HepG2 (cell line): ENCODE data around the gene BCAS1. TPM values are rescaled to one million over a fixed set of nuclear protein-coding genes. Genes with fewer than 3 reads are reported as not detected.

Experiments
- CBX1 ChIP-seq: IDR thresholded peaks from one replicate; pipeline ENCODE4 v1.6.1; 2016; ENCODE audit warnings: antibody characterized with exemption, low read depth
- CBX2 ChIP-seq, 2 experiments: fragments of 200-600 bp in 1 of 2; sonication (generic); formaldehyde crosslinking in 1 of 2; IDR thresholded peaks; 2 replicates each; pipeline versions ENCODE4 v1.7.0 to v1.8.1; 2018 to 2022; ENCODE audit warnings: low read depth in 2 of 2, low read length in 1 of 2, mild to moderate bottlenecking in 1 of 2, missing genetic modification reagents in 1 of 2
- CENPX ChIP-seq: sonication (generic); formaldehyde crosslinking; IDR thresholded peaks from 2 replicates; pipeline ENCODE4 v1.9.0; 2021; ENCODE audit warnings: mild to moderate bottlenecking, missing genetic modification reagents, moderate library complexity
- EP300 ChIP-seq, 3 experiments: sonication (generic) in 1 of 3; formaldehyde crosslinking in 1 of 3; IDR thresholded peaks; 2 replicates each; pipeline versions ENCODE4 v1.5.1 to v1.6.1; 2011 to 2020; ENCODE audit warnings: low read depth in 2 of 3, low read length in 2 of 3, borderline replicate concordance in 1 of 3, improper control_type of control experiment in 1 of 3, mild to moderate bottlenecking in 1 of 3, missing genetic modification reagents in 1 of 3, moderate library complexity in 1 of 3
- FOXK2 ChIP-seq: fragments of 450-650 bp; IDR thresholded peaks from 2 replicates; pipeline ENCODE4 v1.6.1; 2016
- HNF4G ChIP-seq, 2 experiments: sonication (generic) in 1 of 2; formaldehyde crosslinking in 1 of 2; IDR thresholded peaks; 2 replicates each; pipeline versions ENCODE4 v1.4.0 to v1.6.1; 2011 to 2020; ENCODE audit warnings: borderline replicate concordance in 2 of 2, low read depth in 2 of 2, mild to moderate bottlenecking in 2 of 2, low read length in 1 of 2, missing genetic modification reagents in 1 of 2, moderate library complexity in 1 of 2
- MAF1 ChIP-seq: sonication (generic); formaldehyde crosslinking; IDR thresholded peaks from 2 replicates; pipeline ENCODE4 v1.5.0; 2020; ENCODE audit warnings: missing genetic modification reagents, borderline replicate concordance
- POLR2AphosphoS5 ChIP-seq: IDR thresholded peaks from 2 replicates; pipeline ENCODE4 v1.6.1; 2012; ENCODE audit warnings: low read depth, low read length
- SOX6 ChIP-seq, 2 experiments: fragments of 450-650 bp in 1 of 2; sonication (generic) in 1 of 2; formaldehyde crosslinking in 1 of 2; IDR thresholded peaks; 2 replicates each; pipeline versions ENCODE4 v1.4.0 to v1.6.1; 2017 to 2020; ENCODE audit warnings: antibody characterized with exemption in 1 of 2, mild to moderate bottlenecking in 1 of 2, missing genetic modification reagents in 1 of 2
- SP4 ChIP-seq: sonication (generic); formaldehyde crosslinking; IDR thresholded peaks from 2 replicates; pipeline ENCODE4 v1.8.1; 2023; ENCODE audit warnings: mild to moderate bottlenecking, missing genetic modification reagents
- ZFP90 ChIP-seq: sonication (generic); formaldehyde crosslinking; IDR thresholded peaks from 2 replicates; pipeline ENCODE4 v1.8.0; 2022; ENCODE audit warnings: missing genetic modification reagents, mild to moderate bottlenecking, inconsistent platforms, borderline replicate concordance
- ZNF138 ChIP-seq: sonication (generic); formaldehyde crosslinking; IDR thresholded peaks from 2 replicates; pipeline ENCODE4 v1.5.0; 2020; ENCODE audit warnings: mild to moderate bottlenecking, low read depth, missing genetic modification reagents
- ZNF296 ChIP-seq: sonication (generic); formaldehyde crosslinking; conservative IDR thresholded peaks from 2 replicates; pipeline ENCODE4 v1.5.0; 2020; ENCODE audit warnings: mild to moderate bottlenecking, missing genetic modification reagents
- ZNF333 ChIP-seq: sonication (generic); formaldehyde crosslinking; IDR thresholded peaks from 2 replicates; pipeline ENCODE4 v1.4.0; 2020; ENCODE audit warnings: mild to moderate bottlenecking, missing genetic modification reagents, borderline replicate concordance
- ZNF430 ChIP-seq: sonication (generic); formaldehyde crosslinking; IDR thresholded peaks from 2 replicates; pipeline ENCODE4 v1.9.0; 2021; ENCODE audit warnings: mild to moderate bottlenecking, missing genetic modification reagents
- ZNF629 ChIP-seq: sonication (generic); formaldehyde crosslinking; conservative IDR thresholded peaks from 2 replicates; pipeline ENCODE4 v1.5.0; 2020; ENCODE audit warnings: missing genetic modification reagents
- ZNF761 ChIP-seq: sonication (generic); formaldehyde crosslinking; conservative IDR thresholded peaks from 2 replicates; pipeline ENCODE4 v1.4.0; 2020; ENCODE audit warnings: mild to moderate bottlenecking, missing genetic modification reagents
- ZNF883 ChIP-seq: sonication (generic); formaldehyde crosslinking; IDR thresholded peaks from 2 replicates; pipeline ENCODE4 v1.5.1; 2020; ENCODE audit warnings: mild to moderate bottlenecking, missing genetic modification reagents; ENCODE audit errors: not compliant biosample characterization
- polyA plus RNA-seq, 8 experiments: library from polyadenylated mRNA; depleted of rRNA in 3 of 8; stranded (reverse) in 7 of 8; unstranded in 1 of 8; fragments of >200 nt; fragmentation: Illumina TruSeq in 4 of 8; extraction: Trizol in 4 of 8; gene quantifications; 2 replicates each; pipeline versions ENCODE4 v1.2.1 to v1.2.3, GENCODE V29; 2011 to 2016; ENCODE audit warnings: low read depth in 4 of 8, missing spikeins in 1 of 8, mixed read lengths in 1 of 8; ENCODE audit not compliant: insufficient read depth in 1 of 8
- total RNA-seq, 5 experiments: library from RNA; depleted of rRNA; stranded (reverse); fragments of >200 nt; fragmentation: Illumina TruSeq; extraction: Trizol; gene quantifications; 2 replicates each; pipeline ENCODE4 v1.2.3, GENCODE V29; 2016; ENCODE audit warnings: low read depth in 1 of 5
- TF ChIP-seq, protein P1 (sequence below): sonication (generic); formaldehyde crosslinking; IDR thresholded peaks from 2 replicates; pipeline ENCODE4 v1.4.0; 2020; ENCODE audit warnings: low read depth, mild to moderate bottlenecking, missing genetic modification reagents
- TF ChIP-seq, protein P2 (sequence below): sonication (generic); formaldehyde crosslinking; IDR thresholded peaks from 2 replicates; pipeline ENCODE4 v1.5.0; 2020; ENCODE audit warnings: missing genetic modification reagents, mild to moderate bottlenecking, borderline replicate concordance
- TF ChIP-seq, protein P3 (sequence below): sonication (generic); formaldehyde crosslinking; IDR thresholded peaks from 2 replicates; pipeline ENCODE4 v1.5.0; 2020; ENCODE audit warnings: mild to moderate bottlenecking, missing genetic modification reagents
- TF ChIP-seq, protein P4 (sequence below): IDR thresholded peaks from 2 replicates; pipeline ENCODE4 v1.6.1; 2016; ENCODE audit warnings: missing genetic modification reagents, missing compliant biosample characterization
- TF ChIP-seq, protein P5 (sequence below): sonication (generic); formaldehyde crosslinking; IDR thresholded peaks from 2 replicates; pipeline ENCODE4 v1.8.0; 2023; ENCODE audit warnings: mild to moderate bottlenecking, missing genetic modification reagents

The BCAS1 gene
- total and polyA plus RNA-seq, 2 of the 13 experiments (the other 11 are each of a cell fraction or from before 2014, with no cell fraction given) = 0.55 to 0.91 TPM

DNA sequence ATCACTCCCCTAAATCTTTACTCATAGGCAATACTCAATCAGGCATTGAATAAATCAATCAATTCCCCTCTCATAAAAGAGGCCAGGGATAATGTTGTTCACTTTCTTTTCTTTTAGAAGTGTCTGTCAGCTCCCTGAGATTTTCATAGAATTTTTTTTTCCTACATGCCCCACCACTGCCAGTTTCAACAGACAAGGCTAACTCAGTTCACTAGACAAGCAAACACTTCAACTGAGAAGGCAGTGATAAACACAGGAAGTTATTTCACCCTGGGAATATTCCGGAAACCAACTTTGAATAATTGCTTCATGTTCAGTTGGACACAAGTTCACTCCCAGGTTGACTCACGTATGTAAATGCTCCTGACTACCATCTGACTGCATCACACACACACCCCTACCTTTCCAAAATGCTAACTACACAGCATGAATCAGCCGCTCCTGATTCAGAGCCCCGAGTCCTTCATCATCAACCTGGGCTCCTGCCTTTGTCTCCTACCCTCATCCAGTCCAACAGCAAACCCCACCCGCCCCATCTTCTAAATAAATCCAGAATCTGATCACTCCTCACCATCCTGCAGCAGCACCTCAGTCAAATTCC is 143.9 kb downstream of the BCAS1 start (continued):
- TF ChIP-seq, protein P1, sequence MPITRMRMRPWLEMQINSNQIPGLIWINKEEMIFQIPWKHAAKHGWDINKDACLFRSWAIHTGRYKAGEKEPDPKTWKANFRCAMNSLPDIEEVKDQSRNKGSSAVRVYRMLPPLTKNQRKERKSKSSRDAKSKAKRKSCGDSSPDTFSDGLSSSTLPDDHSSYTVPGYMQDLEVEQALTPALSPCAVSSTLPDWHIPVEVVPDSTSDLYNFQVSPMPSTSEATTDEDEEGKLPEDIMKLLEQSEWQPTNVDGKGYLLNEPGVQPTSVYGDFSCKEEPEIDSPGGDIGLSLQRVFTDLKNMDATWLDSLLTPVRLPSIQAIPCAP (CRISPR knock-in tag) = no peak
- TF ChIP-seq, protein P2, sequence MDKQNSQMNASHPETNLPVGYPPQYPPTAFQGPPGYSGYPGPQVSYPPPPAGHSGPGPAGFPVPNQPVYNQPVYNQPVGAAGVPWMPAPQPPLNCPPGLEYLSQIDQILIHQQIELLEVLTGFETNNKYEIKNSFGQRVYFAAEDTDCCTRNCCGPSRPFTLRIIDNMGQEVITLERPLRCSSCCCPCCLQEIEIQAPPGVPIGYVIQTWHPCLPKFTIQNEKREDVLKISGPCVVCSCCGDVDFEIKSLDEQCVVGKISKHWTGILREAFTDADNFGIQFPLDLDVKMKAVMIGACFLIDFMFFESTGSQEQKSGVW (CRISPR knock-in tag) = no peak
- TF ChIP-seq ZNF296 (CRISPR knock-in tag) (no peak), CBX2 (IDR thresholded peaks at IDR 0.05; ENCODE audit: low read depth, low read length) (no peak), CBX2 (CRISPR knock-in tag; IDR thresholded peaks at IDR 0.05; ENCODE audit: low read depth) (no peak), SP4 (CRISPR knock-in tag) (no peak), MAF1 (CRISPR knock-in tag) (no peak), POLR2AphosphoS5 (no peak; the same call in 1 of the 2 replicates), ZNF138 (CRISPR knock-in tag) (no peak), FOXK2 (peak; percentile 86), ZNF333 (CRISPR knock-in tag) (no peak), EP300 (IDR thresholded peaks at IDR 0.05; ENCODE audit: low read depth in 2 of 2, low read length in 2 of 2) (peak; percentile 65 to 88; a peak in 3 of 4 replicates), EP300 (CRISPR knock-in tag; IDR thresholded peaks at IDR 0.05; ENCODE audit: borderline replicate concordance) (peak; percentile 76; the same call in 1 of the 2 replicates), ZNF430 (no peak), ZNF761 (CRISPR knock-in tag) (peak; percentile 77; the same call in 1 of the 2 replicates), SOX6 (IDR thresholded peaks at IDR 0.05) (no peak), SOX6 (CRISPR knock-in tag; IDR thresholded peaks at IDR 0.05) (peak; percentile 75; the same call in 1 of the 2 replicates), ZNF883 (CRISPR knock-in tag) (no peak), ZFP90 (CRISPR knock-in tag) (no peak), CBX1 (peak; percentile 71), CENPX (CRISPR knock-in tag) (no peak), ZNF629 (CRISPR knock-in tag) (no peak), HNF4G (IDR thresholded peaks at IDR 0.05; ENCODE audit: borderline replicate concordance, low read depth, low read length) (no peak), HNF4G (CRISPR knock-in tag; IDR thresholded peaks at IDR 0.05; ENCODE audit: borderline replicate concordance, low read depth) (no peak)
- TF ChIP-seq, protein P3, sequence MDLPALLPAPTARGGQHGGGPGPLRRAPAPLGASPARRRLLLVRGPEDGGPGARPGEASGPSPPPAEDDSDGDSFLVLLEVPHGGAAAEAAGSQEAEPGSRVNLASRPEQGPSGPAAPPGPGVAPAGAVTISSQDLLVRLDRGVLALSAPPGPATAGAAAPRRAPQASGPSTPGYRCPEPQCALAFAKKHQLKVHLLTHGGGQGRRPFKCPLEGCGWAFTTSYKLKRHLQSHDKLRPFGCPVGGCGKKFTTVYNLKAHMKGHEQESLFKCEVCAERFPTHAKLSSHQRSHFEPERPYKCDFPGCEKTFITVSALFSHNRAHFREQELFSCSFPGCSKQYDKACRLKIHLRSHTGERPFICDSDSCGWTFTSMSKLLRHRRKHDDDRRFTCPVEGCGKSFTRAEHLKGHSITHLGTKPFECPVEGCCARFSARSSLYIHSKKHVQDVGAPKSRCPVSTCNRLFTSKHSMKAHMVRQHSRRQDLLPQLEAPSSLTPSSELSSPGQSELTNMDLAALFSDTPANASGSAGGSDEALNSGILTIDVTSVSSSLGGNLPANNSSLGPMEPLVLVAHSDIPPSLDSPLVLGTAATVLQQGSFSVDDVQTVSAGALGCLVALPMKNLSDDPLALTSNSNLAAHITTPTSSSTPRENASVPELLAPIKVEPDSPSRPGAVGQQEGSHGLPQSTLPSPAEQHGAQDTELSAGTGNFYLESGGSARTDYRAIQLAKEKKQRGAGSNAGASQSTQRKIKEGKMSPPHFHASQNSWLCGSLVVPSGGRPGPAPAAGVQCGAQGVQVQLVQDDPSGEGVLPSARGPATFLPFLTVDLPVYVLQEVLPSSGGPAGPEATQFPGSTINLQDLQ (CRISPR knock-in tag) = no peak
- TF ChIP-seq, protein P4, sequence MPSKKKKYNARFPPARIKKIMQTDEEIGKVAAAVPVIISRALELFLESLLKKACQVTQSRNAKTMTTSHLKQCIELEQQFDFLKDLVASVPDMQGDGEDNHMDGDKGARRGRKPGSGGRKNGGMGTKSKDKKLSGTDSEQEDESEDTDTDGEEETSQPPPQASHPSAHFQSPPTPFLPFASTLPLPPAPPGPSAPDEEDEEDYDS (CRISPR knock-in tag) = peak; percentile 65
- TF ChIP-seq, protein P5, sequence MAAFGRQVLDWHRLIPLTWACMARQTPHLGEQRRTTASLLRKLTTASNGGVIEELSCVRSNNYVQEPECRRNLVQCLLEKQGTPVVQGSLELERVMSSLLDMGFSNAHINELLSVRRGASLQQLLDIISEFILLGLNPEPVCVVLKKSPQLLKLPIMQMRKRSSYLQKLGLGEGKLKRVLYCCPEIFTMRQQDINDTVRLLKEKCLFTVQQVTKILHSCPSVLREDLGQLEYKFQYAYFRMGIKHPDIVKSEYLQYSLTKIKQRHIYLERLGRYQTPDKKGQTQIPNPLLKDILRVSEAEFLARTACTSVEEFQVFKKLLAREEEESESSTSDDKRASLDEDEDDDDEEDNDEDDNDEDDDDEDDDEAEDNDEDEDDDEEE (CRISPR knock-in tag) = no peak
